Measurements from ENCODE around the gene ARL6IP4.
"Not testable (repeated sequence)": the region's sequence is repeated elsewhere in the genome, so short reads cannot be mapped to it uniquely, and the experiment has no call there.

Gene ARL6IP4

DNA sequence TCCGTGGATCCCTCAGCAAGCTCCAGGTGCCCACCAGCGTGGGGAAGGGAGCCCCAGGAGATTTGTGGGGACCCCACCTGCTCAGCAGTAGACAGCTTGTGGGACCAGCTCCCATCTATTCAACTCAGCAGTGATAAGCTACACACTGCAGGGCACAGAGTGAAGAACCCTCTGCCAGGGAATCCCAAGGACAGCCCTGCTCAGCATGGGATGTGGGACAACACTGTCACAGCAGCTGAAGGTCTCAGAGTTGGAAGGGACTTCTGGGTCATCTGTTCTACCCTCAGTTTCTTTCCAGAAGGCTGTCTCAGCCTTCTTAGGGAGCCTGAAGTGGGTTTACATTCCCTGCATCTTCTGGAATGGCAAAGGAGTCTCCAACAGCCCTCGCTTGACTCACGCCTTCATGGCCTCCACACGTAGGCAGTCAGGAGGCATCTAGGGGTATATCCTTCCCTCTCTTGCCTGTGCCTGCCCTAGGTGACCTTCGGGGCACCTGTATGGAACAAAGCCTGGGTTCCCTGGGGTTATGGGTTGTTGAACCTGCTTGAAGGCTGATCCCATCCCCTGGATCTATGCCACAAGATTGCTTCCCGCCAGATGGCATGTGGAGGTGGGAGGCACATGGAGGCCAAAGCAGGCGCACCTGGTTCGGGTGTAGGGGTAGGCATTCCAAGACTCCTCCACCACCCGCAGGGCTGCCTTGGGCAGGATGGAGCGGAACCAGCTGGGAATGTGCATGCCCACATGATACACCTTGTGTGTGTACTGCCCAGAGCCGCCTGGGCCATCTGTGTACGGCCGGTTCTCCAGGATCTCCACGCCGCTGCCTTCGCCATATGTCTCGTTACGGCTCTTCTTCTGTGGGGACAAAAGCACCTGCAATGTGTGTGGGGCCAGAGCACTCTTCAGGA lies 33.0 kb downstream of the ARL6IP4 start:
- DNase-seq (ENCODE audit: low read depth): no peak

DNA sequence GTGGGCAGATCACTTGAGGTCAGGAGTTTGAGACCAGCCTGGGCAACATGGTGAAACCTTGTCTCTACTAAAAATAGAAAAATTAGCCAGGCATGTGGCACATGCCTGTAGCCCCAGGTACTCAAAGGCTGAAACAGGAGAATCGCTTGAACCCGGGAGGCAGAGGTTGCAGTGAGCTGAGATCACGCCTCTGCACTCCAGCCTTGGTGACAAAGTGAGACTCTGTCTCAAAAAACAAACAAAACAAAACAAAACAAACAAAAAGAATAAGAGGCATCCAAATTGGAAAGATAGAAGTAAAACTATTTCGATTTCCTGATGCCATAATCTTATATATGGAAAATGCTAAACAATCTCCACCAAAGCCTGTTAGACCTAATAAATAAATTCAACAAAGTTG lies 34.0 kb downstream of the ARL6IP4 start:
- DNase-seq (ENCODE audit: low read depth): not testable (repeated sequence)

DNA sequence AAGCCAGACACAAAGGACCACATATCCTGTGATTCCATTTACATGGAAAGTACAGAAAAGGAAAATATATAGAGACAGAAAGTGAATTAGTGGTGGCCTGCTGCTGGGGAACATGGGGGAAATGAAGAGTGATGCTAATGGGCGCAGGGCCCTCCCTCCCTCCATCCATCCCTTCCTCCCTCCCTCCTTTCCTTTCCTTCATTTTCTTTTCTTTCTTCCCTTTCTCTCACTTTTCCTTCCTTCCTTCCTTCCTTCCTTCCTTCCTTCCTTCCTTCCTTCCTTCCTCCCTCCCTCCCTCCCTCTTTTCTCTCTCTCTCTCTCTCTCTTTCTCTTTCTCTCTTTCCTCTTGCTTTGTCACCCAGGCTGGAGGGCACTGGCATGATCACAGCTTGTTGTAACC lies 37.3 kb downstream of the ARL6IP4 start:
- no peak for DNase-seq (ENCODE audit: low read depth)

DNA sequence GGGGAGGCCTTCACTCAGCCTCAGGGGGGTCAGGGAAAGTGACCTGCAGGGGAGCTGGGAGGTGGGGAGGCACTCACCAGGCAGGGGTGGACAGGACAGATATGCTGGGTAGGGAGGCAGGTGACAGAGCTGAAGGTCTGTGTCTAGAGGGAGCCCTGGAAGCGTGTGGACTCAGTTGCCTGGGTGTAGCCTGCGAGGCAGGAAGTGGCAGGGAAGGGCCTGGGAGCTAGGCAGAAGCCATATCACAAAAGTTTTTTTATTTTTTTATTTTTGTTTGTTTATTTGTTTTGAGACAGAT lies 39.3 kb downstream of the ARL6IP4 start:
- no peak for DNase-seq (ENCODE audit: low read depth)

DNA sequence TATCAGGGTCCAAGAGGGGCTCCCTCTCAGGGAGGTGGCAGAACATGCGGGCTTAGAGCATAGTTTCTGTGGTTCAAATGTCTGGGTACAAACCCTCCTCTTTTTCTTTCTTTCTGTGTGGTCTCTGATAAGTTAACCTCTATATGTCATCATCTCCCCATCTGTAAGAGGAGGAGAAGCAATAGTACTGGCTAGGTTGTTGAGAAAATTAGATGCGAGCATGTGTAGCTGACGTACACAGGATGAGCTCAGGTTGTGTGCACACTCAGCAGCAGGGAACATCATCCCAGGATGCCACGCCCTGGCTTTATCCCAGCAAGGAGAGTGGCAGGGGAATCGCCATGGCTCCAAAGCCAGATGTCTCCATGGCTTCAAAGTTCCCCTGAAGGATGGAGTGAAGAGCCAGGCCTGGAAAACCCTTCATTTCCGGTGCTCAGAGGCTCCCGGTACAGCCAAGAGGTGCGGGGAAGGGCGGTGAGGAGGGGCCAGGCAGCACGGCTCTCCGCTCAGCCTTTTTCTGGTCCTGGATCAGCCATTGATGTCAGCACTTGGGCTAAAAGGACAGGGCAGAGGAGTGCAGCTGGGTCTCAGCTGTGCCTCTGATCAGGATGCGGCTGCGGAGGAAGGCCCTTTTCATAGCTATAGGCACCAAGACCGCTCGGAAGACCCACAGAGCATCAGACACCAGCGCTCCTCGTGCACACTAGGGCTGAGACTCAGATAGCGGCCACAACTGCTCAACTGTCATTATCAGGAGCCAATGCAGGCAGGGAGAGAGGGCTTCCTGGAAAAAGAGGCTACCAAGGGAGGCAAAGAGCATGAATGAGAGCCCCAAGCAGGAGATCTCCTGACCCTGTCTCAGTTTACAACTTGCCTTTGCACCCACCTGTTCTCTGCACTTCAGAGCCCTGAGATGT lies 41.5 kb downstream of the ARL6IP4 start:
- DNase-seq (ENCODE audit: low read depth): no peak

DNA sequence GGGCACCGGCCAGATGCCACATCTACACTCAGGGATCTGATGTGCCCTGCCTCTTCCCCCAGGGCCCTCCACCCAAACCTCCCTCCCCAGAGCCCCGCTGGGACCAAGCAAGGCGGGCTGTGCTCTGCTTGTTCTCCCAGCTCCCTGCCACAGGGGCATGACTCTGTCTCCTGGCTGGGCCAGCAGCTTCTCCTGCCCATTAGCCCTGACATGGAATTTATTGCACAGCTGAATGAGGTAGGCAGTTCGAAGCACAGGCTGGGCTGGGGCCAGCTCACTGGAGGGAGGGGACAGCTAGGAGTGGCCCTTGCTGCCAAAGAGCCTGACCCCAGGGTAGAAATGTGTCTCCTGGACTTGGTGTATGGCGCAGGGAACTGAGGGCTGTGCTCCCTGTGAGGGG lies 42.4 kb downstream of the ARL6IP4 start:
- no peak for DNase-seq (ENCODE audit: low read depth)

DNA sequence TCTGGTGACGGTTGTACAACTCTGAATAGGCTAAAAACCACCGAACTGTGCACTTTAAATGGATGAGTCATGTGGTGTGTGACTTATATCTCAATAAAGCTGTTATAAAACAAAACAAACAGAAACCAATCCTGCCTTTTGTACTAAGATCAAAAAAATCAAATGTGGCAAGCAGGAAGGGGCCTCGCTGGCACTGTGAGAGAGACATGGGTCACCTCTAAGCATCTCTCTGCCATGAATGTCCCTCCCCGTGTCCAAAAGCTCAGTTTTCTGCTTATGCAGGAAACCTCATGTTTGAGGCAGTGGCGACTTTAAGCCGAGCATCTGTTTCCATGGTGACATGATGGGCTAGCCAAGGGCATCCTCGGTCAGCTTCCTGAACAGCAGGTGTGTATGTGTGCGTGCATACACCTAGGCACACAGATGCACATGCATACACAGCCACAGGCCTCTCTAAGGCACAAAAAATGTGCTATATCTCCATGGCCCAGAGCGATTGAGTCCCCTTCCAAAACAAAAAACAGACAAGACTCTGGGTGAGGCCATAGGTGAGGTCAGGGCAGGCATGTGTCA lies 44.4 kb downstream of the ARL6IP4 start:
- no peak for DNase-seq (ENCODE audit: low read depth)

DNA sequence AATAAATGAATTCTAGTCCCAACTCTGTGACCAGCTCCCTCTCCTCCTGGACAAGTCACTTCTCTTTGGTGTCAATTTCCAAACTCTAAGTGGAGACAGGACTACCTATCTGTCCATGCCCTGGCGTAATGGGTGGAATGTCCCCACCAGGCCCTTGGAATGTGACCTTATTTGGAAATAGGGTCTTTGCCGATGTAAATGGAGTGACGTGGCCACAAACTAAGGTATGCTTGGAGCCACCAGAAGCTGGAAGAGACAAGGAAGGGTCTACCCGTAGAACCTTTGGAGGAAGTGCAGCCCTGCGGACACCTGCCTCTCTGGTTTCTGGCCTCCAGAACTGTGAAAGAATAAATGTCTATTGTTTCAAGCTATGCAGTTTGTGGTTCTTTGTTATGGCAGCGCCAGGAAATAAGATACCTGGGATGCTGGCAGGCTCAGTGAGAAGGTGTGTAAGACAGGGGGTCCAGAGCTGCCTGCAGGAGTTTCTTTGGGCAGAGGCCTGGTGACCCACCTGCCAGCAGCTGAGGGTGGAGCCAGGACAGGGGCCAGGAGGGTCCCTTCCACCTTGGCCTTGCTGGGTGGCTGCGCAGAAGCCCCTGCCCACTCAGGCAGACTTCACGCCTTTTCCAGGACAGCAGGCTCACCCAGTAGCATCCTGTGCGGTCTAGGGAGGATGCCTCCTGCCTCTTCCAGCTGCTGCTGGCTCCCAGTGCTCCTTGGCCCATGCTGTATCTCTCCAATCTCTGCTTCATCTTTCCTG lies 45.8 kb downstream of the ARL6IP4 start:
- DNase-seq (ENCODE audit: low read depth): no peak

DNA sequence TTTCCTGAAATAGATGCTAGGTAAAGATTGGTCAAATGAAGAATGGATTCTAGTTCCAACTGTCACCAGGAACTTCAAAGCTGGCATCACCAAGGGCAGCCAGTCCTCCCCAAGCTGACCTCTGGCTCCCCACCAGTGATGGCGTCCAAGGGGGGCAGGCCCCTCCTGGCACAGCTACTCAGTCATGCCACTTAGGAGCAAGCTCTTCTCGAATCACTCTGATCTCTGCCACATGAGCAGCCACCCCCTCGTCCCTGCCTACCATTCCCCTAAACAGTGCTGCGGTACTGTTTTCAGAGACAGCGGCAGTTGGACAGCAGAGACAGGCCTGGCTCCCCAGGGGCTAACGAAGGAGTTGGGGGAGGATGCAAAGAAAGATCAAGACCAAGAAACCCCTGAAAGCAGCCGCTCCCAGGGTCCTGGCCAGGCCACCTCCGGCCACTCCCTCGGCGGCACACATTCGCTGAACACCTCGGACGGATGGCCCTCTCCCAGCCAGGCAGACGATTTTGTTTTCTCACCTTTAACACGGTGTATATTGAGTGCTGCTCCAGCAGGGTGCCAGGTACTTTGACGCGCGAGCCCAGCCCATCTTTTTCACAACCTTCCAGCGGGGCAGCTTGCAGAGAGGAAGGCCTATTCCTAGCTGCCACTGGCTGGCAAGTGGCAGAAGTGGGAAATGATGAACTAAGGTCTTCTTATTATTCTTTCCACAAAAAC lies 47.4 kb downstream of the ARL6IP4 start:
- no peak for DNase-seq (ENCODE audit: low read depth)

DNA sequence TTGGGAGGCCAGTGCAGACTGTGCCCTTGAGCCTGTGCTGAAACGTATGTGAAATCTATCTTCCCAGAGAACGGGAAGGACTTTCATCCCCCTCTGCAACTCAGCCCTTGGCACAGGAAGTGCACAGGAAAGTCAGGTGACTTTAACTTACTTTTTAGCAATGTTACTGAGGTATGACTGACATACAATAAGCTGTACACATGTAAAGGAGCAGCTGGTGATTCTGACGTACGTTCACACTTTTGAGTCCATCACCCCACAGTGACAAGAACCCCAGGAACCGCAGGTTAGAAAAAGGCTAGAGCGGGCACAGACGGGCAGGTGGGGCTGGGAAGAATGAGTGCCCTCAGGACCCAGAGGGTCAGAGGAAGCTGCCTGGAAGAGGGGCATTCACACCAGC lies 48.0 kb downstream of the ARL6IP4 start:
- no peak for DNase-seq (ENCODE audit: low read depth)

DNA sequence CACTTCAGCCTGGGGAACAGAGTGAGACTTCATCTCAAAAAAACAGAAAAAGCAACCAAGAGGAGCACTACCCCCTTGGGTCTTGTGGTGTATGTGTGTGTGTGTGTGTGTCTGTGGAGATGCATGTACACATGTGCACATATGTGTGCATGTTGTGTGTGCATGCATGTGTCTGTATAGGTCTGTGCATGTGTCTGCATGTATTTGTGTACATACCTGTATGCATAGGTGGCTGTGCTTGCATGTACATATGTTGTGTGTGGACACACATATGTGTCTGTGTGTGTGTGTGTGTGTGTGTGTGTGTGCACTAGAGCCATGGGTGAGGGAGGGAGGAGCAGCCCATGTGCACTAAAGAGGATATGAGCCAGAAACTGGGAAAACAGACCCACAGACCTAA lies 49.1 kb downstream of the ARL6IP4 start:
- DNase-seq (ENCODE audit: low read depth): no peak

DNA sequence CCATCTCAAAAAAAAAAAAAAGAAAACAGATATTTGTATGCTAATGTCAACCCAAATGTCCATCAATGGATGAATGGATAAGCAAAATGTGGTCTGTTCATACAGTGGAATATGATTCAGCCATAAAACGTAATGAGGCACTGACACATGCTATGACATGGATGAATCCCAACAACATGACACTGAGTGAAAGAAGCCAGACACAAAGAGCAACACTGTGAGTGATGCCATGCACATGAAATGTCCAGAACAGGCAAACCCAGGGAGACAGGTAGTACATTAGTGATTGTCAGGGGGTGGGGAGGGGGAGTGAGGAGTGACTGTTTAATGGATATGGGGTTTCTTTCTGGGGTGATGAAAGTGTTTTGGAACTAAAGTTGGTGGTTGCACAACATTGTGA lies 50.2 kb downstream of the ARL6IP4 start:
- DNase-seq (ENCODE audit: low read depth): no peak

DNA sequence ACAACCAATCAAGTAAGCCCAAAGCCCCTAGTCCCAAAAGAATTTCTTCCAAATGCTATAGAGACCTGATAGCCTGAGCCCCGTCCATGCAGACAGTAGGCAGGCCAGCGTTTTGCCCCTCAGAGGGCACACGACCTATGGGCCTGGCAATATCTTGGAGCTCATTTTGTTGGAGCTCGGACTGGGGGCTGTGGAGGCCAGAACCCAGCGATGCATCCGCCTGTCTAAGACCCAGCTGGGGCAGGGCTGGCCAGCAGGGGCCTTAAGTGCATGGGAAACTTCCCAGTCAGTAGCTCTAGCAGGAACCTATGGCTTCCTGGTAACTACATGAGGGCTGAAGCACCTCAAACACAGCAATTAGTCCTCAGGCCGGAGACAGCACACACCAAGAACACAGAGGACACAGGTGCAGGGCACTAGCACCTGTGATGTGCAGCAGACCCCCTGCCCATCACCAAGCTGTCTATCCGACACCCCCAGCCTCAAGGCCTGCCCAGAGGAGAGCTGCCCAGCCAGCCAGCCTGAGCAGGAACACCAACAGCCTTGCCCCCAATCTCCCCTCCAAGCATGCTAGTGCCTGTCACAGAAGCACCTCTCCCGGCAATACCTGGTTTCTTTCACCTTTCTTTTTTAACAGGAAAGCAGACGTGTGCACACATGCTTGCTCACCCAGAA lies 50.8 kb downstream of the ARL6IP4 start:
- no peak for DNase-seq (ENCODE audit: low read depth)
